Neural cell (in vitro differentiated cells): ENCODE measurements around the gene ITGB6. TPM values are rescaled to one million over a fixed set of nuclear protein-coding genes. Genes with fewer than 3 reads are reported as not detected.

ENCODE experiments used
- H2AFZ ChIP-seq: fragments of 200-600, 300-800 bp; sonication (generic), shearing (Covaris generic); 2 replicates; pipeline ENCODE4 v1.6.0; 2014; ENCODE audit warnings: low read depth, mild to moderate bottlenecking, antibody characterized with exemption, low read length, moderate library complexity
- H3F3A ChIP-seq: fragments of 200-600 bp; shearing (Covaris generic); 2 replicates; pipeline ENCODE4 v1.6.1; 2016; ENCODE audit warnings: mild to moderate bottlenecking, moderate library complexity, mixed read lengths, antibody characterized with exemption, low read length; ENCODE audit not compliant: insufficient read depth, poor library complexity, severe bottlenecking
- H3K27ac ChIP-seq: fragments of 200-600, 300-800 bp; sonication (generic), shearing (Covaris generic); 2 replicates; pipeline ENCODE4 v1.5.1; 2014; ENCODE audit warnings: mild to moderate bottlenecking, low read length, moderate library complexity
- H3K27me3 ChIP-seq: fragments of 300-800, 200-600 bp; sonication (generic), shearing (Covaris generic); 2 replicates; pipeline ENCODE4 v1.6.0; 2014; ENCODE audit warnings: mild to moderate bottlenecking, low read depth, low read length, moderate library complexity; ENCODE audit not compliant: insufficient read depth
- H3K36me3 ChIP-seq: fragments of 300-800, 200-600 bp; sonication (generic), shearing (Covaris generic); 2 replicates; pipeline ENCODE4 v1.5.1; 2014; ENCODE audit warnings: mild to moderate bottlenecking, antibody characterized with exemption, low read length, moderate library complexity; ENCODE audit not compliant: insufficient read depth
- H3K4me2 ChIP-seq: fragments of 300-800, 200-600 bp; sonication (generic), shearing (Covaris generic); 2 replicates; pipeline ENCODE4 v1.6.0; 2014; ENCODE audit warnings: mild to moderate bottlenecking, low read length
- H3K4me3 ChIP-seq: fragments of 300-800, 200-600 bp; sonication (generic), shearing (Covaris generic); 2 replicates; pipeline ENCODE4 v1.5.1; 2014; ENCODE audit warnings: mild to moderate bottlenecking, low read length, moderate library complexity
- H3K79me2 ChIP-seq: fragments of 200-600 bp; shearing (Covaris generic); replicated peaks from 2 replicates; pipeline ENCODE4 v1.6.0; 2014; ENCODE audit warnings: mild to moderate bottlenecking, low read length, moderate library complexity; ENCODE audit not compliant: insufficient read depth
- H3K9ac ChIP-seq: fragments of 300-800, 200-600 bp; sonication (generic), shearing (Covaris generic); 2 replicates; pipeline ENCODE4 v1.6.1; 2016; ENCODE audit warnings: mild to moderate bottlenecking, low read length, mixed read lengths
- H3K9me2 ChIP-seq: fragments of 200-600 bp; shearing (Covaris generic); 2 replicates; pipeline ENCODE4 v1.6.1; 2016; ENCODE audit warnings: mild to moderate bottlenecking, low read length, mixed read lengths; ENCODE audit not compliant: insufficient read depth
- H3K9me3 ChIP-seq: fragments of 200-600, 300-800 bp; sonication (generic), shearing (Covaris generic); 2 replicates; pipeline ENCODE4 v1.6.1; 2016; ENCODE audit warnings: mild to moderate bottlenecking, mixed run types, low read length, moderate library complexity, mixed read lengths
- H4K20me1 ChIP-seq: fragments of 200-600 bp; shearing (Covaris generic); 2 replicates; pipeline ENCODE4 v1.6.1; 2016; ENCODE audit warnings: mild to moderate bottlenecking, mixed run types; ENCODE audit not compliant: insufficient read depth
- CTCF ChIP-seq: fragments of 450-650 bp; IDR thresholded peaks from 2 replicates; pipeline ENCODE4 v1.5.1; 2014; ENCODE audit warnings: antibody characterized with exemption, mild to moderate bottlenecking, moderate library complexity; ENCODE audit not compliant: poor library complexity, severe bottlenecking
- EP300 ChIP-seq: fragments of 450-650 bp; conservative IDR thresholded peaks from 2 replicates; pipeline ENCODE4 v1.6.1; 2014; ENCODE audit warnings: antibody characterized with exemption, mild to moderate bottlenecking, moderate library complexity; ENCODE audit not compliant: poor library complexity, severe bottlenecking
- EZH2 ChIP-seq: fragments of 200-600, 300-800 bp; shearing (Covaris generic), sonication (generic); IDR thresholded peaks from 2 replicates; pipeline ENCODE4 v1.6.1; 2014; ENCODE audit warnings: antibody characterized with exemption, low read length, borderline replicate concordance, mild to moderate bottlenecking; ENCODE audit not compliant: insufficient read depth, poor library complexity, severe bottlenecking
- MXI1 ChIP-seq: fragments of 450-650 bp; conservative IDR thresholded peaks from 2 replicates; pipeline ENCODE4 v1.6.1; 2014; ENCODE audit warnings: antibody characterized with exemption, mild to moderate bottlenecking; ENCODE audit not compliant: poor library complexity, severe bottlenecking
- POLR2AphosphoS5 ChIP-seq: IDR thresholded peaks from 2 replicates; pipeline ENCODE4 v1.6.1; 2012
- RAD21 ChIP-seq: fragments of 450-650 bp; conservative IDR thresholded peaks from 2 replicates; pipeline ENCODE4 v1.6.1; 2014; ENCODE audit warnings: antibody characterized with exemption, mild to moderate bottlenecking, moderate library complexity
- REST ChIP-seq: IDR thresholded peaks from 2 replicates; pipeline ENCODE4 v1.6.1; 2012; ENCODE audit warnings: borderline replicate concordance
- SMC3 ChIP-seq: fragments of 450-650 bp; conservative IDR thresholded peaks from 2 replicates; pipeline ENCODE4 v1.6.1; 2014; ENCODE audit warnings: antibody characterized with exemption, mild to moderate bottlenecking, moderate library complexity; ENCODE audit not compliant: poor library complexity
- TAF1 ChIP-seq: IDR thresholded peaks from 2 replicates; pipeline ENCODE4 v1.6.1; 2012; ENCODE audit warnings: low read depth
- polyA plus RNA-seq: library from polyadenylated mRNA; depleted of rRNA; stranded (reverse); fragments of >200 nt; gene quantifications from 2 replicates; pipeline ENCODE4 v1.2.3, GENCODE V29; 2014

Gene ITGB6
- polyA plus RNA-seq, 1 donor from 2014 or later: 8.3 TPM

- TF ChIP-seq TAF1: no peak
- TF ChIP-seq SMC3: no peak
- no peak for TF ChIP-seq MXI1
- TF ChIP-seq REST: no peak
- no peak for TF ChIP-seq CTCF
- TF ChIP-seq POLR2AphosphoS5: no peak
- TF ChIP-seq EZH2: no peak
- TF ChIP-seq RAD21: no peak
- TF ChIP-seq EP300: no peak
- H4K20me1 ChIP-seq: no peaks in the 10 kb centered on the region
- H3K27ac ChIP-seq: no peak overlapping the region
- no peaks in the 10 kb centered on the region for H3K36me3 ChIP-seq
- H3K4me3 ChIP-seq: no peak overlapping the region
- H3K9ac ChIP-seq: no peak overlapping the region
- no peaks in the 10 kb centered on the region for H3K27me3 ChIP-seq
- H3K9me3 ChIP-seq: no peaks in the 10 kb centered on the region
- H3K9me2 ChIP-seq: no peaks in the 10 kb centered on the region
- H3F3A ChIP-seq: no peaks in the 10 kb centered on the region
- no peaks in the 10 kb centered on the region for H3K79me2 ChIP-seq
- H2AFZ ChIP-seq: no peak overlapping the region
- H3K4me2 ChIP-seq: no peak overlapping the region
These were observed 24.4 kb upstream of the ITGB6 start for GRCh38 chr2:160224507-160224906.

- Histone ChIP-seq H3K4me3 (no peak overlapping the region), H2AFZ (no peak overlapping the region), H3K36me3 (no peaks in the 10 kb centered on the region), H4K20me1 (no peaks in the 10 kb centered on the region), H3K9ac (no peak overlapping the region), H3K27me3 (no peaks in the 10 kb centered on the region), H3K79me2 (no peaks in the 10 kb centered on the region), H3K27ac (no peak overlapping the region), H3K9me3 (no peaks in the 10 kb centered on the region), H3K9me2 (no peaks in the 10 kb centered on the region), H3F3A (no peaks in the 10 kb centered on the region), H3K4me2 (no peak overlapping the region)
- no peak for TF ChIP-seq TAF1
These were observed 24.0 kb upstream of the ITGB6 start for GRCh38 chr2:160224060-160224459.

- no peak overlapping the region for H3K9ac ChIP-seq
- no peak overlapping the region for H3K4me3 ChIP-seq
- H3K36me3 ChIP-seq: no peaks in the 10 kb centered on the region
These were observed 23.5 kb upstream of the ITGB6 start for GRCh38 chr2:160223560-160223959.

More at GRCh38 chr2:160223560-160223959, 23.5 kb upstream of the ITGB6 start:
- TF ChIP-seq EZH2 (no peak), POLR2AphosphoS5 (no peak), REST (no peak), CTCF (no peak), RAD21 (no peak), TAF1 (no peak), SMC3 (no peak), EP300 (no peak), MXI1 (no peak)
- Histone ChIP-seq H3K4me2 (no peak overlapping the region), H3K27me3 (no peaks in the 10 kb centered on the region), H4K20me1 (no peaks in the 10 kb centered on the region), H3F3A (no peaks in the 10 kb centered on the region), H3K9me2 (no peaks in the 10 kb centered on the region), H3K27ac (no peak overlapping the region), H2AFZ (no peak overlapping the region), H3K79me2 (no peaks in the 10 kb centered on the region), H3K9me3 (no peaks in the 10 kb centered on the region)
